ENCODE data around the gene HOXA9.

GRCh38 chr7:27173511-27173955, 8.2 kb upstream of the HOXA9 start:
- TF ChIP-seq, protein P1, sequence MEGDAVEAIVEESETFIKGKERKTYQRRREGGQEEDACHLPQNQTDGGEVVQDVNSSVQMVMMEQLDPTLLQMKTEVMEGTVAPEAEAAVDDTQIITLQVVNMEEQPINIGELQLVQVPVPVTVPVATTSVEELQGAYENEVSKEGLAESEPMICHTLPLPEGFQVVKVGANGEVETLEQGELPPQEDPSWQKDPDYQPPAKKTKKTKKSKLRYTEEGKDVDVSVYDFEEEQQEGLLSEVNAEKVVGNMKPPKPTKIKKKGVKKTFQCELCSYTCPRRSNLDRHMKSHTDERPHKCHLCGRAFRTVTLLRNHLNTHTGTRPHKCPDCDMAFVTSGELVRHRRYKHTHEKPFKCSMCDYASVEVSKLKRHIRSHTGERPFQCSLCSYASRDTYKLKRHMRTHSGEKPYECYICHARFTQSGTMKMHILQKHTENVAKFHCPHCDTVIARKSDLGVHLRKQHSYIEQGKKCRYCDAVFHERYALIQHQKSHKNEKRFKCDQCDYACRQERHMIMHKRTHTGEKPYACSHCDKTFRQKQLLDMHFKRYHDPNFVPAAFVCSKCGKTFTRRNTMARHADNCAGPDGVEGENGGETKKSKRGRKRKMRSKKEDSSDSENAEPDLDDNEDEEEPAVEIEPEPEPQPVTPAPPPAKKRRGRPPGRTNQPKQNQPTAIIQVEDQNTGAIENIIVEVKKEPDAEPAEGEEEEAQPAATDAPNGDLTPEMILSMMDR (IDR thresholded peaks at IDR 0.05; ENCODE audit: insufficient read depth, low read length): no peak
- TF ChIP-seq POLR2AphosphoS5 (IDR thresholded peaks at IDR 0.05; ENCODE audit: low read depth): peak; percentile 38; the same call in 1 of the 2 replicates
- peak; percentile 12 for TF ChIP-seq REST (IDR thresholded peaks at IDR 0.05; ENCODE audit: insufficient replicate concordance, low read depth)
